Prostate gland (tissue), 2 donors: ENCODE measurements around the gene CYP2C19.
"Not testable (repeated sequence)": the region's sequence is repeated elsewhere in the genome, so short reads cannot be mapped to it uniquely, and the experiment has no call there.

Source experiments
- POLR2A ChIP-seq: fragments of 450-650 bp; IDR thresholded peaks from one replicate; pipeline ENCODE4 v1.6.1; 2016; ENCODE audit warnings: antibody characterized with exemption, mild to moderate bottlenecking
- POLR2AphosphoS5 ChIP-seq: sonication (generic); formaldehyde crosslinking; IDR thresholded peaks from one replicate; pipeline ENCODE4 v1.6.1; 2017; ENCODE audit warnings: antibody characterized with exemption
- TF ChIP-seq, protein P1 (sequence below), 4 experiments: fragments of 200-600 bp in 2 of 4; fragments of 450-650 bp in 2 of 4; sonication (generic) in 2 of 4; IDR thresholded peaks; 1 replicate in 3 of 4; 2 replicates in 1 of 4; pipeline ENCODE4 v1.5.1; 2016 to 2019; ENCODE audit warnings: antibody characterized with exemption in 4 of 4, mild to moderate bottlenecking in 2 of 4, moderate library complexity in 2 of 4

DNA sequence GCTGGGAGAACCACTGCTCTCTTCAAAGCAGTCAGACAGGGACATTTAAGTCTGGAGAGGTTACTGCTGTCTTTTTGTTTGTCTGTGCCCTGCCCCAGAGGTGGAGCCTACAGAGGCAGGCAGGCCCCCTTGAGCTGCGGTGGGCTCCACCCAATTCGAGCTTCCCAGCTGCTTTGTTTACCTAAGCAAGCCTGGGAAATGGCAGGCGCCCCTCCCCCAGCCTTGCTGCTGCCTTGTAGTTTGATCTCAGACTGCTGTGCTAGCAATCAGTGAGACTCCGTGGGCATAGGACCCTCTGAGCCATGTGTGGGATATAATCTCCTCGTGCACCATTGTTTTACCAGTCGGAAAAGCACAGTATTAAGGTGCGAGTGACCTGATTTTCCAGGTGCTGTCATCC lies 135.9 kb downstream of the CYP2C19 start:
- TF ChIP-seq POLR2A, POLR2AphosphoS5: not testable (repeated sequence)
- TF ChIP-seq, protein P1, sequence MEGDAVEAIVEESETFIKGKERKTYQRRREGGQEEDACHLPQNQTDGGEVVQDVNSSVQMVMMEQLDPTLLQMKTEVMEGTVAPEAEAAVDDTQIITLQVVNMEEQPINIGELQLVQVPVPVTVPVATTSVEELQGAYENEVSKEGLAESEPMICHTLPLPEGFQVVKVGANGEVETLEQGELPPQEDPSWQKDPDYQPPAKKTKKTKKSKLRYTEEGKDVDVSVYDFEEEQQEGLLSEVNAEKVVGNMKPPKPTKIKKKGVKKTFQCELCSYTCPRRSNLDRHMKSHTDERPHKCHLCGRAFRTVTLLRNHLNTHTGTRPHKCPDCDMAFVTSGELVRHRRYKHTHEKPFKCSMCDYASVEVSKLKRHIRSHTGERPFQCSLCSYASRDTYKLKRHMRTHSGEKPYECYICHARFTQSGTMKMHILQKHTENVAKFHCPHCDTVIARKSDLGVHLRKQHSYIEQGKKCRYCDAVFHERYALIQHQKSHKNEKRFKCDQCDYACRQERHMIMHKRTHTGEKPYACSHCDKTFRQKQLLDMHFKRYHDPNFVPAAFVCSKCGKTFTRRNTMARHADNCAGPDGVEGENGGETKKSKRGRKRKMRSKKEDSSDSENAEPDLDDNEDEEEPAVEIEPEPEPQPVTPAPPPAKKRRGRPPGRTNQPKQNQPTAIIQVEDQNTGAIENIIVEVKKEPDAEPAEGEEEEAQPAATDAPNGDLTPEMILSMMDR (IDR thresholded peaks at IDR 0.05) = not testable (repeated sequence)
